HG03097 (cell line): Measurements from ENCODE around the gene CCND3.

Experiments
- ATAC-seq: cut with Tn5 transposase; IDR thresholded peaks from one replicate; pipeline ENCODE4 v1.9.1; 2021; ENCODE audit not compliant: unreplicated experiment, low FRiP score

Gene CCND3

DNA sequence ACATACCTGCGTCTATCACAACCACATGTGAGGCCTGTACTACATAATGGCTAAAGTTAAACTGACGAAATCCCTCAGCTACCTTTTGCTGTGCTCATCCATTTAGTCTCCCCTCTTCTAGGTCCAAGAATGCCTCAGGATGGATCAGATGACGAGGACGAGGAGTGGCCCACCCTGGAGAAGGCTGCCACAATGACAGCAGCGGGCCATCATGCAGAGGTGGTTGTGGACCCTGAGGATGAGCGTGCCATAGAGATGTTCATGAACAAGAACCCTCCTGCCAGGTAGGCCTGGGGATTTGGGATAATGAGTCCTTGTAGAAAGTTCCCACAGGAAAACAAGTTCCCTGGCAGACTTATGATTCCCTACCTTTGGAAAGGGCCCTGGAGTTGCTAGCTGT is 14.4 kb downstream of the CCND3 start:
- ATAC-seq, result no peak

DNA sequence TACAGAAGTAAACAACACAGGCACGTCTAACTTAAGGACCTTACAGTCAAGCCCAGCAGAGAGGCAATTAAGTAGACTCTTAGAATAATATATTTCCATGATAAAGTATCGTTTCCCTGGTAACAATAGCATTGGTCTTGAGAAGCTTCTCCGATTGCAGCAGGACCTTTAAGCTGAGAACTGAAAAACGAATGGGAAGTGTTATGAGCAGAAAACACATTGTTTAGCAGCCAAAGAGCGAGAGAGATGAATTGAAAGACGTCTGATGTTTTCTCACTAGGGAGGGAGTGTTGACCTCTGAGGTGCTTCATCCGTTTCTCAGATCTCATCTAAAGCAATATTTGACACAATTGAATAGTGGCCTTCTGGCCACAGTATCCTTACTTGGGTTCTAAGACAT is 19.5 kb downstream of the CCND3 start:
- no peak for ATAC-seq

DNA sequence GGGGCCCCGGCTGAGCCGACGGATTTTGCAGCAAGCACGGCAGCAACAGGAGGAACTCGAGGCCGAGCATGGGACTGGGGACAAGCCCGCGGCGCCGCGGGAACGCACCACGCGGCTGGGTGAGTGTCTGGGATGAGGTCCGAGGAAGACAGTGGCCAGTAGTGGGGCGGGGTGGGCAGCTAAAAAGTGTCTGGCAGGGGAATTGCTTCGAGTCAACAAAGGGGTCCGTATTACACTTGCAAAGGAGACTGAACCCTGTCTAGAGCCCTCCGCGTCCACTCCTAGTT is 20.0 kb downstream of the CCND3 start:
- no peak for ATAC-seq

DNA sequence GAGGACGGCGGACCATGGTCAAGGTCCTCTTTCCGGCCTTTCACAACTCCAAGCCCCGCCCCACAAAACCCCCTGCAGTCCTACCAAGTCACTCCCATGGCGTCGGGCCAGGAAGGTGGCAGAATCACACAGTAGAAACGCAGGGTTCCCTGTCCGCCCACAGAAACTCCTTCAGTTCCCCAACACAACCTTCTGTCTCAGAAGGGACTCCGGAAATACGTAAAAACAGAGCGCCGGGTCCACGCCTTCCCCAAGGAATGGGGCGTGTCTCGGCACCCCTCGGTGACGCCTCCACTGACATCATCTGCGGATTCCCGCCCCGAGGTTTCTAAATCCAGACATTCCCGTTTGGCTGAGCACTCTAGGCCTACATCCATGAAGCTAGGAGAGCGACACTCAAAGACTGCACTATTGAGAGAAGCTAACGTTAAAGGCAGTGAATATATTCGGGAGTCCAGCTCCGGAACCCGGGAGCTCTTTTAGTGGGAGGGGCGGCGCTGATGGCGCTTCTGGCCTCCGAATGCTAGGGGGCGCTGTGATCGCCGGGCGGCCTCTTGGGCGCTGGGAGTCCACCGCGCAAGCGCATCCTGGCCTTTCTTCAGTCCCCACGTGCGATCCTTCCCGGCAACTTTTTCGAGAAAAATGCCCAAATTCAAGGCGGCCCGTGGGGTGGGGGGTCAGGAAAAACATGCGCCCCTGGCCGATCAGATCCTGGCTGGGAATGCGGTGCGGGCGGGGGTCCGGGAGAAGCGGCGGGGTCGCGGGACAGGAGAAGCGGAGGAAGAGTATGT is 20.5 kb downstream of the CCND3 start, which contains the start of the genes BYSL and MED20:
Gene BYSL (plus strand): TSS at position 579 of the 791 bp plus-strand sequence. CDS start 64 bp downstream, at position 643.
Gene MED20 (minus strand): TSS at position 219 of the 791 bp plus-strand sequence. CDS start 121 bp downstream, at position 98.
- peak; percentile 90 for ATAC-seq

GRCh38 chr6:41917528-41917927 is 24.1 kb downstream of the CCND3 start:
- no peak for ATAC-seq

GRCh38 chr6:41914869-41915530 is 26.6 kb downstream of the CCND3 start:
- no peak for ATAC-seq

- no peak for ATAC-seq
Observed at GRCh38 chr6:41914343-41914742, 27.3 kb downstream of the CCND3 start.

GRCh38 chr6:41909727-41910126 is 31.9 kb downstream of the CCND3 start:
- ATAC-seq, result no peak

DNA sequence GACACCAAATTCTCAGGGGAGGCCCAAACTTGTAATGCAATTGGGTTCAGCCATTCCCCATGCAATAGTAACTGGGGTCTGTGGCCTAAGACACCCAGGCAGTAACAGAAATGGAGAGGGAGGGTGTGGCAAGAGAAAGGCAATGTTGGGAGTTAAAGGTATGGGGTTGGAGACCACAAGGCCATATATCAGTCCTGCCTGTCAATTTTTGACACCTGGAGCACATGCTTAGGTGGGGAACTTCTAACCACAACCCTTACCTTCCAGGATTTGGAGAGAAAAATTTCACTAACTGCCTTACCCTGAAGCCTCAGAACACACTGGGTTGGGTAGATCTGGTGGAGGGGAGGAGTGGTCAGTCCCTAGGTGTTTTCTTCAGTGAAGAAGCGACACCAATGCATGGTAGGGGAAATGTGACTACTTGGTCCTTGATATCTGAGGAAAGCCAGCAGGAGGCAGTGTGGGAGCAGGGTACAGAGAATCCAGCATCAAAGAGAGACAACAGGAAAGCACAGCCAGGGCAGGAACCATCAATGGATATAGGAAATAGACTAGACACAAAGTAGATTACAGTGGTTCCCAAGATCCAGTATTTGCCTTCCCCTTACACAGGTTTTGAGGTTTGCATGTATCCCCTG is 39.6 kb downstream of the CCND3 start:
- no peak for ATAC-seq

GRCh38 chr6:41900861-41901260 is 40.7 kb downstream of the CCND3 start:
- ATAC-seq, result no peak

DNA sequence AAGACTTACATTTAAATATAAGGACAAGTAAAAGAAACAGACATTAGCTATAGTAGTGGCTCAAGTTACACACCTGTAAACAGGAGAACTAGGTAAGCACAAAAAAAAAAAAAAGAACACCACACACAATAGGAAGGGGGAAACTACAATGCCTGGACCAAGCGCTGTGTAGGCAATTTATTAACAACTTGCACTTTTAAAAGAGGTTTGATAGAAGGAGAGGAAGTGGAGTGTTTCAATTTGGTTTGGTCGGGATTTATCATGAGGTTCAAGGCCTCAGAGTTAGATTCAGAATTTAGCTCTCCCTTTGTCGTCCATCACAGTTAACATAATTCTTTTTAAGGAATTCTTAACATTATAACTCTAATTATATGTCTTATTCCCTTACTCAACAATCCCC is 45.3 kb downstream of the CCND3 start:
- ATAC-seq, result no peak

- ATAC-seq, result peak; percentile 76
Observed at GRCh38 chr6:41895300-41896233, 46.0 kb downstream of the CCND3 start, which contains the start of gene USP49. Gene USP49, minus strand, starts transcription at chr6:41895375. Its CDS starts 88,392 bp downstream, at chr6:41806983.

GRCh38 chr6:41894366-41895299 is 47.0 kb downstream of the CCND3 start:
- peak; percentile 25 for ATAC-seq

GRCh38 chr6:41892921-41893564 is 48.6 kb downstream of the CCND3 start:
- no peak for ATAC-seq

DNA sequence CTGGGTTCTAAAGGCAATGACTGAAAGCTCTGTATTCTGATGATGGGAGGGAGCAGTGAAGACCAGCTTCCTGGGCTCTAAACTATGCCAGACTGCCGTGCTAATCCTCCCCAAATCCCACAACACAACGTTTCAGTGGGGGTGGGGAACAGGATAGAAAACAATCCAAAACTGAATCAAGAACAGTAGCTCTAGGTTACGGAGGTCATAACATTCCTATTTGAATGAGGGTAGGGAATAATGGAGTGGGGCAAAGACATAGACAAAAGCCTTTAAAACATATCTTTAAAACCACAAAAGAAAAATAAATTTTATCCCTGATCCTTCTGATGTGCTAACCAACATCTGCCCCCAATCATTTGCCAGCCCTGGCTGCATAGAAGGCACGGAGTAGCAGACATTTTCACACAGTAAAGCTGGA is 54.3 kb downstream of the CCND3 start:
- no peak for ATAC-seq

GRCh38 chr6:41885930-41886329 is 55.7 kb downstream of the CCND3 start:
- ATAC-seq, result no peak

- ATAC-seq, result no peak
Observed at GRCh38 chr6:41884957-41885356, 56.7 kb downstream of the CCND3 start.
